ENCODE data around the gene IBTK.
"Not testable (repeated sequence)": the region's sequence is repeated elsewhere in the genome, so short reads cannot be mapped to it uniquely, and the experiment has no call there.

- TF ChIP-seq POLR2A (IDR thresholded peaks at IDR 0.05; ENCODE audit: borderline replicate concordance, extremely low read depth, insufficient read depth, insufficient read length): not testable (repeated sequence)
- TF ChIP-seq, protein P1, sequence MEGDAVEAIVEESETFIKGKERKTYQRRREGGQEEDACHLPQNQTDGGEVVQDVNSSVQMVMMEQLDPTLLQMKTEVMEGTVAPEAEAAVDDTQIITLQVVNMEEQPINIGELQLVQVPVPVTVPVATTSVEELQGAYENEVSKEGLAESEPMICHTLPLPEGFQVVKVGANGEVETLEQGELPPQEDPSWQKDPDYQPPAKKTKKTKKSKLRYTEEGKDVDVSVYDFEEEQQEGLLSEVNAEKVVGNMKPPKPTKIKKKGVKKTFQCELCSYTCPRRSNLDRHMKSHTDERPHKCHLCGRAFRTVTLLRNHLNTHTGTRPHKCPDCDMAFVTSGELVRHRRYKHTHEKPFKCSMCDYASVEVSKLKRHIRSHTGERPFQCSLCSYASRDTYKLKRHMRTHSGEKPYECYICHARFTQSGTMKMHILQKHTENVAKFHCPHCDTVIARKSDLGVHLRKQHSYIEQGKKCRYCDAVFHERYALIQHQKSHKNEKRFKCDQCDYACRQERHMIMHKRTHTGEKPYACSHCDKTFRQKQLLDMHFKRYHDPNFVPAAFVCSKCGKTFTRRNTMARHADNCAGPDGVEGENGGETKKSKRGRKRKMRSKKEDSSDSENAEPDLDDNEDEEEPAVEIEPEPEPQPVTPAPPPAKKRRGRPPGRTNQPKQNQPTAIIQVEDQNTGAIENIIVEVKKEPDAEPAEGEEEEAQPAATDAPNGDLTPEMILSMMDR (IDR thresholded peaks at IDR 0.05 in 2 of 3, conservative IDR thresholded peaks at IDR 0.05 in 1 of 3; ENCODE audit: borderline replicate concordance in 1 of 3, insufficient read depth in 1 of 3, low read depth in 2 of 3, low read length in 2 of 3): not testable (repeated sequence)
Measured at GRCh38 chr6:82197245-82197644, 50.3 kb downstream of the IBTK start.

Measured in HCT116 (cell line).